DOHH2 (cell line): Measurements from ENCODE around the gene CORO6.
A peak's percentile ranks its signal among the peaks of the same experiment; 100 is the strongest.

Experiments used
- H3F3A ChIP-seq: fragments of 200-600 bp; sonication (generic), shearing (Covaris generic); 2 replicates; pipeline ENCODE4 v1.6.0; 2016; ENCODE audit warnings: antibody characterized with exemption, mild to moderate bottlenecking; ENCODE audit not compliant: control insufficient read depth, insufficient read depth
- H3K27ac ChIP-seq: fragments of 200-600 bp; sonication (generic); 2 replicates; pipeline ENCODE4 v1.5.1; 2014; ENCODE audit warnings: low read depth, mild to moderate bottlenecking, low read length, moderate library complexity
- H3K27me3 ChIP-seq: fragments of 200-600 bp; sonication (generic); 2 replicates; pipeline ENCODE4 v1.6.1; 2014; ENCODE audit warnings: mild to moderate bottlenecking, low read length, mixed read lengths; ENCODE audit not compliant: control insufficient read depth
- H3K36me3 ChIP-seq: fragments of 200-600 bp; sonication (generic); 2 replicates; pipeline ENCODE4 v1.6.1; 2014; ENCODE audit warnings: mild to moderate bottlenecking, low read length, moderate library complexity, mixed read lengths; ENCODE audit not compliant: control insufficient read depth
- H3K4me1 ChIP-seq: fragments of 200-600 bp; sonication (generic); 2 replicates; pipeline ENCODE4 v1.6.1; 2014; ENCODE audit warnings: mild to moderate bottlenecking, low read length, mixed read lengths; ENCODE audit not compliant: control insufficient read depth
- H3K4me2 ChIP-seq: fragments of 200-600 bp; sonication (generic); 2 replicates; pipeline ENCODE4 v1.6.0; 2014; ENCODE audit warnings: mild to moderate bottlenecking, low read length, moderate library complexity
- H3K4me3 ChIP-seq: fragments of 200-600 bp; sonication (generic); 2 replicates; pipeline ENCODE4 v1.5.1; 2014; ENCODE audit warnings: mild to moderate bottlenecking, low read length, mixed read lengths
- H3K79me2 ChIP-seq: fragments of 200-600 bp; sonication (generic); 2 replicates; pipeline ENCODE4 v1.6.1; 2014; ENCODE audit warnings: mild to moderate bottlenecking, low read length, mixed read lengths; ENCODE audit not compliant: control insufficient read depth
- H3K9me2 ChIP-seq: fragments of 200-600 bp; sonication (generic); replicated peaks from 2 replicates; pipeline ENCODE4 v1.6.1; 2014; ENCODE audit warnings: mild to moderate bottlenecking, low read length, mixed read lengths; ENCODE audit not compliant: control insufficient read depth
- H3K9me3 ChIP-seq: fragments of 200-600 bp; sonication (generic); 2 replicates; pipeline ENCODE4 v1.6.1; 2014; ENCODE audit warnings: antibody characterized with exemption, low read length, mixed read lengths; ENCODE audit not compliant: control insufficient read depth, insufficient read depth
- H4K20me1 ChIP-seq: fragments of 200-600 bp; sonication (generic); 2 replicates; pipeline ENCODE4 v1.6.0; 2014; ENCODE audit warnings: low read depth, mild to moderate bottlenecking, antibody characterized with exemption, low read length, moderate library complexity; ENCODE audit not compliant: control insufficient read depth, insufficient read depth
- CTCF ChIP-seq: fragments of 200-600 bp; sonication (generic); IDR thresholded peaks from one replicate; pipeline ENCODE4 v1.5.1; 2014; ENCODE audit warnings: antibody characterized with exemption, mild to moderate bottlenecking, low read depth, low read length; ENCODE audit not compliant: poor library complexity, severe bottlenecking
- EZH2phosphoT487 ChIP-seq: fragments of 200-600 bp; sonication (generic); IDR thresholded peaks from 2 replicates; pipeline ENCODE4 v1.6.1; 2017; ENCODE audit warnings: borderline replicate concordance, mild to moderate bottlenecking, antibody characterized with exemption, low read length, moderate library complexity, mixed read lengths

CORO6 gene

GRCh38 chr17:29593591-29594518 lies 28.9 kb downstream of the CORO6 start:
- Histone ChIP-seq H3K27me3 (no peaks in the 10 kb centered on the region), H3K9me3 (no peaks in the 10 kb centered on the region), H3K4me2 (peak overlapping the region; percentile 95), H3K27ac (no peak overlapping the region), H3K36me3 (no peaks in the 10 kb centered on the region), H3K4me3 (peak overlapping the region; percentile 88), H3K9me2 (no peaks in the 10 kb centered on the region), H4K20me1 (no peaks in the 10 kb centered on the region), H3K4me1 (peaks cover 47% of the 10 kb centered on the region), H3K79me2 (peaks cover 51% of the 10 kb centered on the region), H3F3A (peaks cover 13% of the 10 kb centered on the region)
- no peak for TF ChIP-seq EZH2phosphoT487
- TF ChIP-seq CTCF, result peak; percentile 25

- Histone ChIP-seq H3K79me2 (peaks cover 58% of the 10 kb centered on the region), H3F3A (peaks cover 13% of the 10 kb centered on the region), H3K27me3 (no peaks in the 10 kb centered on the region), H3K4me1 (peaks cover 50% of the 10 kb centered on the region), H3K9me3 (no peaks in the 10 kb centered on the region), H3K27ac (peak within 1 kb of the TSS; percentile 23), H3K36me3 (0 out of 2 replicates have a peak, but pooled peaks cover 6% of the 10 kb centered on the region), H3K4me2 (peak within 1 kb of the TSS; percentile 95), H4K20me1 (0 out of 2 replicates have a peak, but pooled peaks cover 6% of the 10 kb centered on the region), H3K9me2 (no peaks in the 10 kb centered on the region), H3K4me3 (peak within 1 kb of the TSS; percentile 88)
- TF ChIP-seq EZH2phosphoT487, result no peak
- TF ChIP-seq CTCF, result no peak
Measured at GRCh38 chr17:29592850-29593551, 29.7 kb downstream of the CORO6 start, which contains the start of gene ANKRD13B. Gene ANKRD13B (plus strand): TSS chr17:29593132. CDS start chr17:29593622, 490 bp downstream.

GRCh38 chr17:29591737-29592608 lies 30.7 kb downstream of the CORO6 start:
- no peaks in the 10 kb centered on the region for H3K27me3 ChIP-seq
- H3K4me2 ChIP-seq, result peak overlapping the region; percentile 94
- peak overlapping the region; percentile 59 for H3K27ac ChIP-seq
- peaks cover 13% of the 10 kb centered on the region for H3F3A ChIP-seq
- 0 out of 2 replicates have a peak, but pooled peaks cover 6% of the 10 kb centered on the region for H3K36me3 ChIP-seq
- H3K79me2 ChIP-seq, result peaks cover 63% of the 10 kb centered on the region
- H3K4me1 ChIP-seq, result peaks cover 60% of the 10 kb centered on the region
- 0 out of 2 replicates have a peak, but pooled peaks cover 9% of the 10 kb centered on the region for H4K20me1 ChIP-seq
- no peaks in the 10 kb centered on the region for H3K9me3 ChIP-seq
- peak; percentile 97 for TF ChIP-seq CTCF
- TF ChIP-seq EZH2phosphoT487, result no peak
- H3K4me3 ChIP-seq, result peak overlapping the region; percentile 74
- no peaks in the 10 kb centered on the region for H3K9me2 ChIP-seq
